Activated naive CD4-positive, alpha-beta T cell treated with anti-CD3 and anti-CD28 coated beads, Interleukin-2, amount 50 U/mL, for 72 hours (primary cell): ENCODE measurements around the gene TMEM8B. TPM values are rescaled to one million over a fixed set of nuclear protein-coding genes. Genes with fewer than 3 reads are reported as not detected.

ENCODE experiments used
- ATAC-seq, 2 donors: fragments of 150-1000 bp; cut with Tn5 transposase; 2 replicates each; pipeline ENCODE4 v1.10.0; 2021; ENCODE audit warnings: mild to moderate bottlenecking in 2 of 2, moderate library complexity in 2 of 2
- DNase-seq, 2 donors: peaks; one replicate each; pipeline ENCODE4 v3.0.0; 2021 to 2022; ENCODE audit warnings: low spot score in 2 of 2
- H3K27ac Mint-ChIP-seq, 2 donors: one replicate each; pipeline ENCODE4 v1.8.0; 2022; ENCODE audit warnings: mild to moderate bottlenecking in 2 of 2, mixed read lengths in 2 of 2
- H3K36me3 Mint-ChIP-seq, 2 donors: one replicate each; pipeline ENCODE4 v1.8.0; 2022; ENCODE audit warnings: mixed read lengths in 2 of 2
- H3K9me3 Mint-ChIP-seq, 2 donors: one replicate each; pipeline ENCODE4 v1.8.0; 2022; ENCODE audit warnings: mixed read lengths in 2 of 2
- total RNA-seq, 2 donors: library from RNA; stranded (reverse); gene quantifications; one replicate each; pipeline ENCODE4 v1.2.3, GENCODE V29; 2022

TMEM8B gene, protein sequence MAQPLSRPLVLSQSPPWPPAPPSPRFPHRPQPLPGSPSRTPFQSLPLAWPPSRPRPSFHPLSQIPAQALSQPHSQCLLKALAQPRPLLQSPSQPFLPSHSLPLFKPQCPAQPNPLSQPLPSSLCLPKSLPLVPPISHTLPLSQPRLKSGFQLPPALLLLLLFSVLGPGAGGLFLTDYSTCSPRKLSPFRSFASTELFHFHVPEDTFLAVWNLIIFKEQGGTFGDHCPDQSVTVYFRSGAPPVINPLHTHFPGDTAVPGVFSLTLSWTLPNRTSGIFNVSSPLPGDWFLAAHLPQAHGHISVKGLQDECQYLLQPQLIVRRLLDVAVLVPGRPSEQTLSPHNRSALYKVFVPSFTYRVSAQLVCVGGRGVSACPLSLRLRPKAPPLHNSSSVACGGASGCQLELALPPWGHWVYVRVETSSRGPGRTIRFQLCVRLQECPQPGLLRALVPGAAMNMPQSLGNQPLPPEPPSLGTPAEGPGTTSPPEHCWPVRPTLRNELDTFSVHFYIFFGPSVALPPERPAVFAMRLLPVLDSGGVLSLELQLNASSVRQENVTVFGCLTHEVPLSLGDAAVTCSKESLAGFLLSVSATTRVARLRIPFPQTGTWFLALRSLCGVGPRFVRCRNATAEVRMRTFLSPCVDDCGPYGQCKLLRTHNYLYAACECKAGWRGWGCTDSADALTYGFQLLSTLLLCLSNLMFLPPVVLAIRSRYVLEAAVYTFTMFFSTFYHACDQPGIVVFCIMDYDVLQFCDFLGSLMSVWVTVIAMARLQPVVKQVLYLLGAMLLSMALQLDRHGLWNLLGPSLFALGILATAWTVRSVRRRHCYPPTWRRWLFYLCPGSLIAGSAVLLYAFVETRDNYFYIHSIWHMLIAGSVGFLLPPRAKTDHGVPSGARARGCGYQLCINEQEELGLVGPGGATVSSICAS
- 10 to 100 TPM in 1 of 2 donors, 1 to 10 TPM in 1; 4.0 to 11.2 TPM for total RNA-seq

DNA sequence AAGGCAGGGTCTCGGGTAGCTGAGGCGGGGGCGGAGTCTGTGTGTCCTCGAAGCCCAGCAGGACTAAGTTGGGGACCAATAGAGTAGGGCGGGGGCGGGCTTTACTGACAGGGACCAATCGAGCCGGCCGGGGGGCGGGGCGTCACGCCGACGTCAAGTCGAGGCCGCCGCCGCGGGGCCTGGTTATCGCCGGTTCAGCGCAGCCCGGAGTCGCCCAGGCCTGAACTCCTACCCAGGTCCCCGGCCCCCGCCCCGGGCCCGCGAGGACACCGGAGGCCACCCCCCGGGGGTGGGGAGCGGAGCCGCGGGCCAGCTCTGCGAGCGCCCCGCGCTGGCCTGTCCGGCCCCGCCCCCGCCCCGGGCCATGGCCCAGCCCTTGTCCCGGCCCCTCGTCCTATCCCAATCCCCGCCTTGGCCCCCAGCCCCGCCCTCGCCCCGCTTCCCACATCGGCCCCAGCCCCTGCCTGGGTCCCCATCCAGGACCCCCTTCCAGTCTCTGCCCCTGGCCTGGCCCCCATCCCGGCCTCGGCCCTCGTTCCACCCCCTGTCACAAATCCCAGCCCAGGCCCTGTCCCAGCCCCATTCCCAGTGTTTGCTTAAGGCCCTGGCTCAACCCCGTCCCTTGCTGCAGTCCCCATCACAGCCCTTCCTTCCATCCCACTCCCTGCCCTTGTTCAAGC lies at the start of gene TMEM8B:
Gene TMEM8B, plus strand, starts transcription at position 145 of the 680 bp plus-strand sequence. Its CDS starts 220 bp downstream, at position 365.
- Mint-ChIP-seq H3K9me3 (no peaks in the 10 kb centered on the region), H3K27ac (peak within 1 kb of the TSS; percentile 72 to 93), H3K36me3 (no peaks in the 10 kb centered on the region)
- DNase-seq, result peak; percentile 87 to 91
- ATAC-seq, result peak; percentile 93 to 95

DNA sequence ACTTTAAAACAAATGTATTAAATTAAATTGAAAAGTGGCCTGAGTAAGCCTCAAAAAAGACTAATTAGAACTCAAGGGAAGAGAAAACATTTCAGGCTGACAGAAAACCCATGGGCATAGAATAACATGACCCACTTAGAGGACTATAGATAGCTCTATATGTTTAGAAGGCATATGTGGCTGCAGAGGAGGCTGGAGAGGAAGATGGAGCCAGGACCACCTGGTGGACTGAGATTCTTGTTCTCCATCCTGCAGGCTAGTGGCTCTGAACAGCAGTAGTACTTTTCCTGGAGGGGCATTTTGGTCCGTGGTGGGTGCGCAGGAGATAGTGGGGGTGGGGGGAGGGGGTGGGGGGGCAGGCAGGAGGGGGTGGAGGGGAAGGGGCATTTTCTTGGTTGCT lies 48.0 kb upstream of the TMEM8B start:
- H3K27ac Mint-ChIP-seq, result peak overlapping the region in 1 of 2 donors; percentile 64
- peaks cover 6 to 11% of the 10 kb centered on the region in 2 donors for H3K36me3 Mint-ChIP-seq
- H3K9me3 Mint-ChIP-seq, result no peaks in the 10 kb centered on the region
- DNase-seq, result no peak
- ATAC-seq, result no peak

DNA sequence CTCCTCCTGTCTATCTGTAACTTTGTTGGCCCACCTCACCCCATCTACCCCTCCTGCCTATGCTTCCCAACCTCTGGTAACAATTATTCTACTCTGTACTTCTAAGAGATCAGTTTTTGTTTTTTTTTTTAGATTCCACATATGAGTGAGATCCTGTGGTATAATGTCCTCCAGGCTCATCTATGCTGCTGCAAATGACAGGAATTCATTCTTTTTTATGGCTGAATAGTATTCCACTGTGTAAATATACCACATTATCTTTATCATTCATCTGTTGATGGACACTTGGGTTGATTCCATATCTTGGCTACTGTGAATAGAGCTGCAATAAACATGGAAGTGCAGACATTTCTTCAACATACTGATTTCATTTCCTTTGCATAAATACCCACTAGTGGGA lies 45.6 kb upstream of the TMEM8B start:
- Mint-ChIP-seq H3K27ac (no peak overlapping the region), H3K9me3 (no peaks in the 10 kb centered on the region), H3K36me3 (peaks cover 6 to 11% of the 10 kb centered on the region in 2 donors)
- ATAC-seq, result no peak
- no peak for DNase-seq

DNA sequence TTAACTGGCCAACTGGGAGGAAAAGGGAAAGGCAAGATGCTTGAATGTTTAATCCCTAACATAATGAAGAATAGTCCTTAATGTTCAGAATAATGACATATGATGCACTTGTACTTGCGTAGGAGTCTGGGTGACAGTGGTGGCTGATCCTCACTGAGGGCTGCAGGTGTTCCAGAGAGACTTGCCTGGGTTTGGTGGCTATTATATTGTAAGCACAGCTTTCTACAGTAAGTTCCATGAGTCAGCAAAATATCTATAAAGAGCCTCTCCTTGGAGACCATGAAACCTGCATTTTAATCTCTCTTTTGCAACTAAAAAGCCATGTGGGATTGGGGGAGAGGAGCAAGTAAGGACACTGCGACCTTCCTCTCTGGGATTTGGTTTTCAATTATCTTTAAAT lies 39.5 kb upstream of the TMEM8B start:
- ATAC-seq (no peak), DNase-seq (no peak)
- H3K36me3 Mint-ChIP-seq, result peaks cover 0 to 8% of the 10 kb centered on the region in 2 donors
- no peaks in the 10 kb centered on the region for H3K9me3 Mint-ChIP-seq
- H3K27ac Mint-ChIP-seq, result no peak overlapping the region

DNA sequence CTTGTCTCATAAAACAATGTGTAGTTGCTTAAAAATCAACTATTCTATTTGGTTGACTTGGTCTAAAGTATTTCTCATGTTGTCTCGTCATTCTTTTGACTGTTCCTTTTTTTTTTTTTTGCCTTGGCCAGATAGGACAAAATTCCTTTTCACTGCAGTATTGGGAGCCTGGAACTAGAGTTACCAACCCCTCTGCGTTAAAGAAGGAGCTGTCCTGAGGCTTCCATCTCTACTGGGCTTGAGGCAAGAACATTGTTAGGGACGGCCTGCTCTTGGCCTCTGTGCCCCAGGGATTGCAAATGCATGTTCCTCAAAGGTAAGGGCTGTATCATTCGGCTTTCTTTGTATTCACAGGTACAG lies 39.0 kb upstream of the TMEM8B start:
- Mint-ChIP-seq H3K36me3 (peaks cover 0 to 8% of the 10 kb centered on the region in 2 donors), H3K27ac (no peak overlapping the region), H3K9me3 (no peaks in the 10 kb centered on the region)
- no peak for DNase-seq
- peak; percentile 17 to 23 for ATAC-seq

DNA sequence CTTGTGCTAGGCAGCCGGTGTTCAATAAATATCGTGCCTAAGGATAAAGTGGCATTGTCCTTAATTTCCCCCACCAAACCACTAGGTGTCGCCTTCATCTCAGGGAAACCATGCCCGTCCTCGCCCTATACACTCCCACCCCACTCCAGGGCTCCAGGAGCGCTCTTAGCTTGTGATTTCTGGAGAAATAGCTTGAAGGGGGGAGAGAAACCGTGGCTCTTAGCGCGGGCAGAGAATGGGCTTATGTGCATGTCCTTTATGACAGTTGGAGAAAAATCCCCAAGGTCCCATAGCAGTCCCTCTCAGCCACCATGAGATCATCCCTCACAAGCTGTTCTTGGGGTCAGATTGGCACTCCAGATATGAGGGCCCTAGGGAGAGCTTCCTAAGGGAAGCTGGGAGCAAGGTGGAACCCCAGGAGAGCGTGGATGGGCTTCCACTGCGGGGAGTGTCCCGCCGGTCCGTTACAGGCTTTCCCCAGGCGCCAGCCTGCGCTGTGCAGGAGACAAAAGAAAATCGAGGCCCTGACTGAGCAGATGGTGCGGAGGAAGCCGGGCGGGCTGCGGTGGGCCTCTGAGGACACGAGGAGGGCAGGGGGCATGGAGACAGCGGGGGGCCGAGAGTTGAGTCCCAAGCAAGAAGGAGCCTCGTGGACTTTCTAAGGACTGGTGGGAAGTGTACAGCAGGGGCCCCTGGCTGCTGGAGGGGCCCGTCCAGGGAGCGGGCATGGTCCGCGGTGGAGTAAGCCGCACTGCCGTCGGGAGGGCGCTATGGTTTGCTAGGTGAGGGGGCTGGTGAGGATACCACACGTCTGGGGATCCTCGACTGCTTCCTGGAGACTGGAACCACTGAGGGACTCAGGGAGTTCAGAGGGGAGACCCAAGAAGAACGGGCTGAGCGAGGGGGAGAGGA lies 38.4 kb upstream of the TMEM8B start:
- ATAC-seq, result peak; percentile 88 to 92
- H3K36me3 Mint-ChIP-seq, result peaks cover 0 to 8% of the 10 kb centered on the region in 2 donors
- DNase-seq, result peak in 1 of 2 donors; percentile 66
- no peak overlapping the region for H3K27ac Mint-ChIP-seq
- no peaks in the 10 kb centered on the region for H3K9me3 Mint-ChIP-seq

DNA sequence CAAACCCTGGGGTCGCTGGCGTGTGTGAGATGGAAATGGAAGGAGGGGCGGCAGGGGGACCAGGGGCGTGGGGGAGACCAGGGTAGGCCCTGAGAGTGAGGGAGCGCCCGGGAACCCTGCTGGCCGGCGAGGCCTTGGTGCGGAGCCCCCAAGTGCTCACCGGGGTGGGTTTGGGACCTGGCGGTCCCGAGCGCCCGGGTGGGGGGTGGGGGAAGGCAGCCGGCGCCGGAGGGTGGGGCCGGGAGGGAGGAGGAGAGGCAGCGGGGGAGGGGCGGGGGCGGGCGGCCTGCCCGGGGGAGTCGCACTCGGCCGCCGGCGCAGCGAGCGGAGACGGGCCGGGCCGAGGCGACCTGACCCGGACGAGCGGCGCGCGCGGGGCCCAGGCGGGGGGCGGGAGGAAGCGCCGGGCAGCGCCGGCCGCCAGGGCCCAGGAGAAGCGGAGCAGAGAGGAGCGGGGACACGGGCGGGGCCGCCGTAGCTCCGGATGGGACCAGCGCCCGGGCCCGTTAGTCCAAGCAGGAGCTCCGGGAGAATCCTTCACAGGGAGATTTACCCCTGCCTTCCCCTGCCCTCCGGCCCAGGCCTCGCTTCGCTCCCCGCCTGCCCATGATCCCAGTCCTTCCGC lies 37.6 kb upstream of the TMEM8B start, which contains the start of gene NPR2:
Gene NPR2, plus strand, starts transcription at position 295 of the 625 bp plus-strand sequence. CDS start 818 bp downstream, outside the sequence.
- H3K9me3 Mint-ChIP-seq, result no peaks in the 10 kb centered on the region
- peaks cover 0 to 8% of the 10 kb centered on the region in 2 donors for H3K36me3 Mint-ChIP-seq
- ATAC-seq (no peak), DNase-seq (no peak)
- H3K27ac Mint-ChIP-seq, result no peak within 1 kb of the TSS

DNA sequence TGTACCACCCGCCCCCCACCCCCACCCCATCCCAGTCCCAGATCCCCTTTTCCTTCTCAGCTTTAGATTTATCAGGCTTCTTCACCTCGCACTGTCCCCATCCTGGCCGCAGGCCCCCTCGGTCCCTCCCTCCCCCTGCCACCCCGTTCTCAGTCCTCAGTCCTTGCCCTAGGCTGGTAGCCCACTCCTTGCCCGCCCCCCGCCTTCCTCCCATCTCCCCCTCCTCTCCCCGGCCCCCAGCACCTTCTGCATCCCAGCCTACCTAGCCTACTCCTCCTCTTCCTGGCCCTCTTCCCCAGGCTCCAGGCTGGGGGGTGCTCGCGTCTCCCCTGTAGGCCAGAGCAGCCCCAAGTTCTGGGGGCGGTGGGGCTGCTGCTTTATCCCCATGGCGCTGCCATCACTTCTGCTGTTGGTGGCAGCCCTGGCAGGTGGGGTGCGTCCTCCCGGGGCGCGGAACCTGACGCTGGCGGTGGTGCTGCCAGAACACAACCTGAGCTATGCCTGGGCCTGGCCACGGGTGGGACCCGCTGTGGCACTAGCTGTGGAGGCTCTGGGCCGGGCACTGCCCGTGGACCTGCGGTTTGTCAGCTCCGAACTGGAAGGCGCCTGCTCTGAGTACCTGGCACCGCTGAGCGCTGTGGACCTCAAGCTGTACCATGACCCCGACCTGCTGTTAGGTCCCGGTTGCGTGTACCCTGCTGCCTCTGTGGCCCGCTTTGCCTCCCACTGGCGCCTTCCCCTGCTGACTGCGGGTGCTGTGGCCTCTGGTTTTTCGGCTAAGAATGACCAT lies 36.8 kb upstream of the TMEM8B start:
- ATAC-seq (no peak), DNase-seq (no peak)
- H3K9me3 Mint-ChIP-seq, result no peaks in the 10 kb centered on the region
- H3K27ac Mint-ChIP-seq, result peak overlapping the region in 1 of 2 donors; percentile 69
- H3K36me3 Mint-ChIP-seq, result peaks cover 0 to 8% of the 10 kb centered on the region in 2 donors

DNA sequence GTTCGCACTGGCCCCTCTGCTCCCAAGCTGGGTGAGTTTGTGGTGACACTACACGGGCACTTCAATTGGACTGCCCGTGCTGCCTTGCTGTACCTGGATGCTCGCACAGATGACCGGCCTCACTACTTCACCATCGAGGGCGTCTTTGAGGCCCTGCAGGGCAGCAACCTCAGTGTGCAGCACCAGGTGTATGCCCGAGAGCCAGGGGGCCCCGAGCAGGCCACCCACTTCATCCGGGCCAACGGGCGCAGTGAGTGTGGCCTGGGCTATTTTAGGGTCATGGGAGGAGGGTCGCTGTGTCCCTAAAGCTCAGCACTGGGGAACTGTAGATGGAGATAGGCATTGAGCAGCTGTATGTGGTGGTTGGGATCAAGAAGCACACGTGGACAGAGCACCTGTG lies 36.2 kb upstream of the TMEM8B start:
- ATAC-seq (no peak), DNase-seq (no peak)
- Mint-ChIP-seq H3K27ac (peak overlapping the region in 1 of 2 donors; percentile 69), H3K36me3 (peaks cover 0 to 8% of the 10 kb centered on the region in 2 donors), H3K9me3 (no peaks in the 10 kb centered on the region)

DNA sequence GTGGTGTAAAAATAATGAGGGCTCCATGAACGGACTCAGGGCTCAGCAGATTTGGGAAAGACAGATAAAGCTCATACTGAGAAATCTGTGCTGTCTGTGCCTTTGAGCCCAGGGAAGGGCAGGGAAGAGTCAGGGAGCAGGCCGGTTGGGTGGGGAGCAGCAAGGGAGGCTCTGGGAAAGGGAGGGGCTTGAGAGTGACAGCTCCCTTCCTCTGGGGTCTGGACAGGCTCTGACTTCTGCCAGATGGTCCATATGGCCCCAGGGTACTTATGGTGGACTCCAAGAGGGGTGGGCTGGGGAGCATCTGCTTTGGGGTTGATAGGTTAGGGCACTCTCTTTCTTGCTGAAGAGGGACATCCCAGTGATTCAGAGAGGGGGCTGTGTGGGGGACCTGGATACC lies 35.6 kb upstream of the TMEM8B start:
- DNase-seq, result no peak
- Mint-ChIP-seq H3K36me3 (peaks cover 0 to 8% of the 10 kb centered on the region in 2 donors), H3K9me3 (no peaks in the 10 kb centered on the region), H3K27ac (peak overlapping the region; percentile 52 to 69)
- ATAC-seq, result no peak

DNA sequence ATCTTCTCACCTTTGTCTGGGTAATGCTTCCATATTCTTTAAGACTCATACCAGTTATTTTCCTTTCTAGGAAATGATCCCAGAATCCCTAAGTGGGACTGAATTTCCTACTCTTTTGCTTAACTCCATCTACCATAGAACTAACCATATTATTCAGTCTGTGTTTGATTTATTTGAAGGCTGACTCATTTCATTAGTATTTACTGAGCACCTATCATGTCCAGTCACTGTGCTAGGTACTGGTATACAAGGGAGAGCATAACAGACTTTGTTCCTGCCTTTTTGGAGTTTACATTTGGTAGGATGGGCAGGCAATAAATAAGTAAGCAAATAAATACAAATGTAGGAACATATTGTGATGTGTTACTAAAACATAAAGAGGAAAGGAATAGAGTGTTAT lies 33.3 kb upstream of the TMEM8B start:
- Mint-ChIP-seq H3K36me3 (peaks cover 0 to under 1% of the 10 kb centered on the region in 2 donors), H3K27ac (no peak overlapping the region), H3K9me3 (no peaks in the 10 kb centered on the region)
- ATAC-seq (no peak), DNase-seq (no peak)

DNA sequence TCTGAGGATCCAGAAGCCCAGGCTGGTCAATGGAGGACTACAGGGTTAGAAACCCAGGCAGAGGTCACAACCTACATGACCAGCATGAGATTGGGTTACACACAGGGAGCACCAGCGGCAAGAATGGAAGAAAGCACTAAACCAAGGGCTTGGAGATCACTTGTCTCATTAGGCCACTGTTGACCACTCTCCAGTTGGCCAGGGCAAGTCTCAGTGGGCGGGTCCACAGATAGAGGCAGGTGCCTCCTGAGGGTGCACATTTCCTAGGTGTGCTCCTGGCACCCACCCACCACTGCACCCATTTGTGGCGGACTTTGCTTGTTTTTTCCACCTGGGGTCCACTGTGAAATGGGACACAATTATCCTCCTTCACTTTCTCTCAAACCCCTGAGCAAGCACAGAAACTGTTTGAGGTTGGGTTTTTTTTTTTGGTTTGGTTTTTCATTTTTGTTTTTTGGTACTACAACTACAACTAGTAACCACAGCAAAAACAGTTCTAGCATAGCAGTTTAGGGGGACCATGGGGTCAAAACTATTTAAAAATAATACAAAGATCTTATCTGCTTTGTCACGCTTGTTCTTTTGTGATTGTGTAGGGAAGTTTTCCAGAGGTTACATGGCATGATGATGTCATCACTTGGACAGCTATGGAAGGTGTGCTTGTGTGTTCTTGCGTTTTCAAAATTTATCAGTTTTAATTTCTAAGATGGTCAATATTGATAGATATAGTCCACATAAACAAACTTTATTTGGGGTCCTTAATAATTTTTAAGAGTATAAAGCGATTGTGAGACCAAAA lies 31.5 kb upstream of the TMEM8B start:
- ATAC-seq, result no peak
- H3K27ac Mint-ChIP-seq, result no peak overlapping the region

DNA sequence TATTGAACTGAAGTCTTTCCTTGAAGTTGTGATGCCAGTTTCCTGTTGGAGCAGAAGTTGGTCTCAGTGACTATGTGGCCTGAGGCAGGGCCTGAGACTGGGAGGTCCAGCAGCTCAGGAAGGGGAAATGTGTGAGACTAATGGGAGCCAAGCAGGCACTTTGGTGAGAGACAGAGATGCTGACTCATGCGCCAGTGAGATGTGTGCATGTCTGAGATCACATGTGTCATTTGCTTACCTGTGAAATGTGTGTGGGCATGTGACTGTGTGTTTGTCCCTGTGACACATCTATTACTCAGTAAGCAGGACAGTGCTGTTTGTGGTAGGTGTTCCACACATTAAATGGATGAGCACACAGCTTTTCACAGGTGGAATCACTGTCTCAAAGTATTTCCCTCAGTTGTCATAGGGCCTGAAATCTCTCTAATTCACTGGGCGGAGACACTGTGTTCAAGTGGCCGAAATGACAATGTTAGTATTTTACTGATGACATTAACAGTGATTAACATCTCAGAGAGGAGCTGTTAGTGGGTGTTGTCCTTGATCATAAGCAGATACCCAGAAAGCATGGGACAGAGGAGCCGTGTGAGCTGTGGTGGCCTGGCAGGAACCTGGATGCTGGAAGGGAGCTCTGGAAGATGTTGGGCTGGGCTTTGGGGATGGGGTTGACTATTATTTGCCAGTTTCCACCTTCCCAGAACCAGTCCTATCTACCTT lies 30.2 kb upstream of the TMEM8B start:
- Mint-ChIP-seq H3K36me3 (no peaks in the 10 kb centered on the region), H3K9me3 (no peaks in the 10 kb centered on the region), H3K27ac (peak overlapping the region; percentile 44 to 75)
- DNase-seq (peak in 1 of 2 donors; percentile 29), ATAC-seq (peak; percentile 98 to 99)

More for the DNA sequence above, 31.5 kb upstream of the TMEM8B start:
- Mint-ChIP-seq H3K36me3 (no peaks in the 10 kb centered on the region), H3K9me3 (no peaks in the 10 kb centered on the region)
- DNase-seq, result no peak
